GM12878 (cell line): ENCODE data around the gene DDX23.

Experiments used
- HCFC1 ChIP-seq: fragments of 150-350 bp; IDR thresholded peaks from 2 replicates; pipeline ENCODE4 v1.6.1; 2014; ENCODE audit warnings: low read length
- TCF7 ChIP-seq: IDR thresholded peaks from 2 replicates; pipeline ENCODE4 v1.6.1; 2014; ENCODE audit warnings: antibody characterized with exemption, borderline replicate concordance
- USF1 ChIP-seq: IDR thresholded peaks from 2 replicates; pipeline ENCODE4 v1.6.1; 2011; ENCODE audit warnings: borderline replicate concordance, low read depth, mild to moderate bottlenecking, moderate library complexity, mixed read lengths, low read length; ENCODE audit not compliant: insufficient read depth; ENCODE audit errors: extremely low read length

- no peak for TF ChIP-seq TCF7
- no peak for TF ChIP-seq USF1
- TF ChIP-seq HCFC1, result no peak
Measured at GRCh38 chr12:48823281-48823680, 28.7 kb downstream of the DDX23 start.
